Mucosa of rectum (tissue), 2 donors: Measurements from ENCODE around the gene RGS9.

Source experiments
- H3K27ac ChIP-seq, 2 donors: one replicate each; pipeline ENCODE4 v1.7.0; 2013; ENCODE audit warnings: inconsistent platforms in 2 of 2, low read depth in 2 of 2, low read length in 2 of 2
- H3K27me3 ChIP-seq, 2 donors: one replicate each; pipeline ENCODE4 v1.7.0; 2013; ENCODE audit warnings: low read length in 2 of 2; ENCODE audit not compliant: control insufficient read depth in 2 of 2, insufficient read depth in 2 of 2
- H3K36me3 ChIP-seq, 2 donors: one replicate each; pipeline ENCODE4 v1.7.0; 2013; ENCODE audit warnings: low read length in 2 of 2; ENCODE audit not compliant: control insufficient read depth in 2 of 2, insufficient read depth in 2 of 2
- H3K4me1 ChIP-seq, 2 donors: one replicate each; pipeline ENCODE4 v1.7.0; 2013; ENCODE audit warnings: low read length in 2 of 2, mild to moderate bottlenecking in 1 of 2; ENCODE audit not compliant: control insufficient read depth in 2 of 2, insufficient read depth in 2 of 2
- H3K4me3 ChIP-seq, 2 donors: one replicate each; pipeline ENCODE4 v1.7.0; 2013; ENCODE audit warnings: low read length in 2 of 2
- H3K9ac ChIP-seq, 2 donors: one replicate each; pipeline ENCODE4 v1.7.0; 2013; ENCODE audit warnings: low read length in 2 of 2, low read depth in 1 of 2, mild to moderate bottlenecking in 1 of 2
- H3K9me3 ChIP-seq, 2 donors: one replicate each; pipeline ENCODE4 v1.7.0; 2013; ENCODE audit warnings: low read length in 2 of 2; ENCODE audit not compliant: control insufficient read depth in 2 of 2
- donor health status: healthy.
- donor health status: Normal muscosa, but diverticular disease.

RGS9 gene

DNA sequence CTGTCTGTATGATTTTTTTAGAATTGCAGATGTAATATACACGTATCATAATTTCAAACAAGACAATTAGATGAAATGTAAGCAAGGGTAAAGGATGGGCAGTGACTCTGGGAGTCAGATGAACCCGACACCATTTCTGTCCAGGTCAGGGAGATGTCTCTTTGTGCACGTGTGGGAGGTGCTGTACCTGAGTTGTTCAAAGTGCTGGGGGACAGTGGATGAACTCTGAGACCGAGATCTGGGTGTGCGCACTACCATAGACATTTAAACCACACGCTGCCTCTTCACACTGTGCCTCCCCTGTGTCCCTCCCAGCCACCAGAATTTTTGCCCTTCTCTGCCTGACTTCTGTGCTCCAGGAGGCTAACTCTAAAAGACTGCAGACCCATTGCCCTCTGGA, 5.9 kb upstream of the RGS9 start:
- Histone ChIP-seq H3K9me3 (no peaks in the 10 kb centered on the region), H3K27ac (no peak overlapping the region)

GRCh38 chr17:65131946-65132345, 5.2 kb upstream of the RGS9 start:
- Histone ChIP-seq H3K36me3 (no peaks in the 10 kb centered on the region), H3K27me3 (peaks cover 0 to 3% of the 10 kb centered on the region in 2 donors), H3K27ac (no peak overlapping the region), H3K4me3 (no peak overlapping the region), H3K9me3 (no peaks in the 10 kb centered on the region), H3K4me1 (no peaks in the 10 kb centered on the region), H3K9ac (no peak overlapping the region)

More for the DNA sequence above, 5.9 kb upstream of the RGS9 start:
- no peak overlapping the region for H3K4me3 ChIP-seq
- no peak overlapping the region for H3K9ac ChIP-seq
- H3K4me1 ChIP-seq: no peaks in the 10 kb centered on the region
- peaks cover 0 to 3% of the 10 kb centered on the region in 2 donors for H3K27me3 ChIP-seq
- H3K36me3 ChIP-seq: no peaks in the 10 kb centered on the region

DNA sequence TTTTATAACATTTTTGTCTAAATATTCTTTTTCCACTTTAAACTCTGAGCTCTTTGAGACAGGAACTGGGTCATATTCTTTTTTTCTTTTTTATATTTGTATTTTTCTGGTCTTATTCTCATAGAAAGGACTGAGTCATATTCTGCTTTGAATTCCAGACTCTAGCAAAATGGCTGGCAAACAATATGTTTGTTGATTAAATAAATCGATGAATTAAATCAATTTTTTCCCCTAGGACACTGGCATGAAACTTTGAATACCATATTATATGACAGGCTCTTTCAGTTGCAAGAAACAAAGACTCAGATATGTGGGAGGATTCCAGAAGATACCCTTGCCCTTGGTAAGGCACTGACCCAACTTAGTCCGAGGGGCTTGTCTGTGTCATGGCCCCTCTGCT, 3.1 kb upstream of the RGS9 start:
- Histone ChIP-seq H3K4me3 (no peak overlapping the region), H3K9ac (no peak overlapping the region), H3K9me3 (no peaks in the 10 kb centered on the region), H3K27me3 (peaks cover 4 to 9% of the 10 kb centered on the region in 2 donors), H3K36me3 (no peaks in the 10 kb centered on the region), H3K4me1 (peaks cover 5 to 6% of the 10 kb centered on the region in 2 donors), H3K27ac (no peak overlapping the region)

- Histone ChIP-seq H3K27ac (no peak overlapping the region), H3K4me3 (no peak overlapping the region), H3K27me3 (peaks cover 9 to 12% of the 10 kb centered on the region in 2 donors), H3K9me3 (no peaks in the 10 kb centered on the region), H3K36me3 (no peaks in the 10 kb centered on the region), H3K4me1 (peaks cover 5 to 6% of the 10 kb centered on the region in 2 donors), H3K9ac (no peak overlapping the region)
Measured at GRCh38 chr17:65139101-65139764, 2.1 kb downstream of the RGS9 start.

DNA sequence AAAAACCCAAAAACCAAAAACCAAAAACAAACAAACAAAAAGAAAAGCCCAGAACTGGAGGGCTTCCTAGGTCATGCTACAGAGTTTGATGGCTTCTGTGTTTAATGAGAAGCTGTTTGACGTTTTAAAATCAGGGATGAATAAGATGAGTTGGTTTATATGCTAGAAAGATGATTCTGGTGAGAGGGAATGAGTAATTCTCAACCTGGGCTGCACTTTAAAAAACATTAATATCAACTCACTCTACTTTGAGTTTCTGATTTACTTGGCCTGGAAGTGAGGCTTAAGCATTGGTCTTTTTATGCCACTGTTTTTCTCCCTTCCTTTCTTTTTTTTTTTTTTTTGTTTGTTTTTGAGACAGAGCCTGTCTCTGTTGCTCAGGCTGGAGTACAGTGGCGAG, 5.1 kb downstream of the RGS9 start:
- H3K4me1 ChIP-seq: peaks cover 5 to 6% of the 10 kb centered on the region in 2 donors
- H3K27ac ChIP-seq: no peak overlapping the region
- H3K27me3 ChIP-seq: peaks cover 9 to 12% of the 10 kb centered on the region in 2 donors
- H3K9ac ChIP-seq: no peak overlapping the region
- no peaks in the 10 kb centered on the region for H3K36me3 ChIP-seq
- H3K9me3 ChIP-seq: no peaks in the 10 kb centered on the region
- H3K4me3 ChIP-seq: no peak overlapping the region

DNA sequence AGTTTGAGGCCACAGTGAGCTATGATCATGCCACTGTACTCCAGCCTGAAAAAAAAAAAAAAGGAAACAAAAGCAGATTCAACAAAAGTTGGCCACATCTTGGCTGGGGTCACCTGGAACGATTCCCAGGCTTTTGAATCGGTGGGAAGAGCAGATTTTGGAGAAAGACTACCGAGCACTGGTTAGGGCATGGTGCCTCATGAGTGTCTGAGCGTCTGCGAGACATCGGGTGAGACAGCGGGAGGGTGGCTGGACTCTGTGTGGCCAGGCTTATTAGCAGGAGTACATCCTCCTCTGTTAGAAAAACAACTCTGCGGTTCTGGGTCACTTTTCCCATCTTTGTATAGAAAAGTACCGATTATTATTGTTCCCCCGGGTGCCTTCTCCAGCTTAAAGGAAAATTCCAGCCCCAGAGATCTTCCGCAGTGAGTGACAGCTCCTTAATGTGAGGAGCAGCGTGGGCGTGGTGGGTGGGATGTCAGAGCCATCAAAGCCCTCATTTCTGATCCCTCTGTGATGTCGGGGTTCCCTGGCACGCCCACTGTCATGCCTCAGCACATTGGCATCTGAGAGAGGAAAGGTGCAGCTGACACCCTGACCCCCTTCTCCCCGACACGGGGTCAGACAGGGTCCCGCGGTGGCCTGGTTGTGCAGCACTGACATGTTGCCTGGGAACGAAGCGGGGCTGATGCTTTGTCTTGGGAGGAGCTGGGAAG, 6.9 kb downstream of the RGS9 start:
- Histone ChIP-seq H3K36me3 (no peaks in the 10 kb centered on the region), H3K27ac (no peak overlapping the region), H3K9ac (no peak overlapping the region), H3K4me3 (no peak overlapping the region), H3K27me3 (peaks cover 0 to 8% of the 10 kb centered on the region in 2 donors), H3K9me3 (no peaks in the 10 kb centered on the region), H3K4me1 (no peaks in the 10 kb centered on the region)

- Histone ChIP-seq H3K9ac (no peak overlapping the region), H3K4me1 (no peaks in the 10 kb centered on the region), H3K27me3 (no peaks in the 10 kb centered on the region), H3K27ac (no peak overlapping the region), H3K36me3 (no peaks in the 10 kb centered on the region), H3K4me3 (no peak overlapping the region), H3K9me3 (no peaks in the 10 kb centered on the region)
Measured at GRCh38 chr17:65145743-65146142, 8.6 kb downstream of the RGS9 start.

GRCh38 chr17:65147955-65148354, 10.8 kb downstream of the RGS9 start:
- H3K27me3 ChIP-seq: no peaks in the 10 kb centered on the region
- no peak overlapping the region for H3K9ac ChIP-seq
- H3K27ac ChIP-seq: no peak overlapping the region
- H3K9me3 ChIP-seq: no peaks in the 10 kb centered on the region
- H3K4me3 ChIP-seq: no peak overlapping the region
- H3K4me1 ChIP-seq: no peaks in the 10 kb centered on the region
- no peaks in the 10 kb centered on the region for H3K36me3 ChIP-seq

GRCh38 chr17:65154770-65155589, 17.8 kb downstream of the RGS9 start:
- H3K9ac ChIP-seq: peak overlapping the region; percentile 24 to 26
- H3K27ac ChIP-seq: peak overlapping the region; percentile 88 to 92
- no peaks in the 10 kb centered on the region for H3K9me3 ChIP-seq
- H3K4me1 ChIP-seq: peaks cover 23 to 27% of the 10 kb centered on the region in 2 donors
- no peaks in the 10 kb centered on the region for H3K36me3 ChIP-seq
- peak overlapping the region in 1 of 2 donors; percentile 39 for H3K4me3 ChIP-seq
- H3K27me3 ChIP-seq: no peaks in the 10 kb centered on the region

DNA sequence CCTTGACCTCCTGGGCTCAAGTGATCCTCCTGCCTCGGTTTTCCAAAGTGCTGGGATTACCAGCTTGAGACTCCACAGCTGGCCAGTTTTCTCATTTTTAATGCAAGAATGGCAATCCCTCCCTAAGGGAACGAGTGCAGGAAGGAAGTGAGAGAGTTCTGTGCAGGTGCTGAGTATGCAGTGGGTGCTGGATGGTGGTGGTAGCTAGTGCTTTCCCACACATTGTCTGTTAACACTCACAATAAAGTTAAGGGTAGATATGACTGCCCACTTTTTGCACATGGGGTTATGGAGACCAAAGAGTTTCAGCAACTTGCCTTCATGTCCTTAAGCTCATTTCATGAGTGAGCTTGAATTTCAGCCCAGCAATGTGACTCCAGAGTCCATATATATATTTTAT, 18.5 kb downstream of the RGS9 start:
- peak overlapping the region; percentile 88 to 92 for H3K27ac ChIP-seq
- no peaks in the 10 kb centered on the region for H3K9me3 ChIP-seq

More for the DNA sequence above, 18.5 kb downstream of the RGS9 start:
- H3K36me3 ChIP-seq: no peaks in the 10 kb centered on the region
- no peaks in the 10 kb centered on the region for H3K27me3 ChIP-seq
- peak overlapping the region; percentile 5 to 39 for H3K4me3 ChIP-seq
- peaks cover 23 to 27% of the 10 kb centered on the region in 2 donors for H3K4me1 ChIP-seq
- peak overlapping the region; percentile 24 to 26 for H3K9ac ChIP-seq
